Pancreas (tissue), 10 donors: ENCODE measurements around the gene LDOC1. TPM values are rescaled to one million over a fixed set of nuclear protein-coding genes. Genes with fewer than 3 reads are reported as not detected.
A peak's percentile ranks its signal among the peaks of the same experiment; 100 is the strongest.

Source experiments
- ATAC-seq, 4 donors: fragments of 200-7000 bp; cut with Tn5 transposase; one replicate each; pipeline versions ENCODE4 v1.8.0 to v1.9.1; 2020; ENCODE audit warnings: mild to moderate bottlenecking in 4 of 4, moderate library complexity in 4 of 4
- DNase-seq, 6 donors: peaks; one replicate each; pipeline ENCODE4 v3.0.0-alpha.2; 2020
- FAIRE-seq: peaks from 2 replicates; lab custom pipeline; 2012; peaks lifted over from hg19 to GRCh38; lab: Jason Lieb, UNC
- H3K27ac ChIP-seq, 4 donors: fragments of 200-600 bp; sonication (generic); 1 replicate in 3 of 4; 2 replicates in 1 of 4; pipeline versions ENCODE4 v1.5.0 to v1.8.0; 2020
- H3K27me3 ChIP-seq, 4 donors: fragments of 200-600 bp; one replicate each; pipeline ENCODE4 v1.8.0; 2021
- H3K36me3 ChIP-seq, 3 donors: fragments of 200-600 bp; sonication (generic) in 1 of 3; one replicate each; pipeline versions ENCODE4 v1.5.0 to v1.8.0; 2020 to 2021
- H3K4me1 ChIP-seq, 3 donors: fragments of 200-600 bp; one replicate each; pipeline ENCODE4 v1.8.0; 2021
- H3K4me3 ChIP-seq, 4 donors: fragments of 200-600 bp; sonication (generic) in 2 of 4; one replicate each; pipeline versions ENCODE4 v1.5.0 to v1.8.0; 2020 to 2021
- H3K9me3 ChIP-seq, 4 donors: fragments of 200-600 bp; one replicate each; pipeline ENCODE4 v1.8.0; 2021
- WGBS, 2 donors: extraction: QIAGEN DNeasy Blood & Tissue Kit; methylation state at CpG; one replicate each; pipeline ENCODE4 v1.1.7; 2013; 5-methylcytosine and 5-hydroxymethylcytosine counted together
- intact Hi-C, 3 donors: fragments of 100-400 bp; cut with DNase I; formaldehyde crosslinking; loops; one replicate each; pipeline versions ENCODE4 v1.11.1 to v1.14.2; 2022
- polyA plus RNA-seq, 2 donors: library from polyadenylated mRNA; stranded (reverse); fragments of 200-250 nt; gene quantifications; one replicate each; pipeline ENCODE4 v1.2.3, GENCODE V29; 2013
- total RNA-seq, 6 donors: library from RNA; stranded (reverse); fragmentation: NEBNext Ultra II Directional in 4 of 6; extraction: Animal tissue kit (Norgen Biotek cat#: 25700) in 4 of 6; gene quantifications; one replicate each; pipeline versions ENCODE4 v1.2.1 to v1.2.4, GENCODE V29; 2021 to 2023
- TF ChIP-seq, protein P1 (sequence below), 4 donors: fragments of 200-600 bp; sonication (generic) in 3 of 4; IDR thresholded peaks; one replicate each; pipeline versions ENCODE4 v1.5.0 to v1.8.0; 2021; ENCODE audit warnings: antibody characterized with exemption in 4 of 4
- donor health status: healthy with polysubstance abuse.
- donor health status: DM: no; HTN: no; CAD: no; lungs with moderate emphysema.
- donor health status: DM: no; HTN: no; CAD: no.
- donor health status: control.
- donor health status: control.
- donor health status: Bipolar disorder and iron deficiency.
- donor health status: DM: yes; HTN: yes; CAD: no.
- donor health status: DM: no; HTN: no; CAD: no.
- donor health status: DM: no; HTN: no; CAD: no.
- donor health status: DM: yes; HTN: yes; CAD: no.

Gene LDOC1
- total and polyA plus RNA-seq, 8 donors = 6.3 to 36.7 (median 10.0) TPM

GRCh38 chrX:141133272-141133671 is 43.7 kb downstream of the LDOC1 start:
- ATAC-seq (peak in 1 of 4 donors; percentile 42), DNase-seq (no peak), FAIRE-seq (no peak)
- no peak overlapping the region for H3K27ac ChIP-seq
- TF ChIP-seq, protein P1, sequence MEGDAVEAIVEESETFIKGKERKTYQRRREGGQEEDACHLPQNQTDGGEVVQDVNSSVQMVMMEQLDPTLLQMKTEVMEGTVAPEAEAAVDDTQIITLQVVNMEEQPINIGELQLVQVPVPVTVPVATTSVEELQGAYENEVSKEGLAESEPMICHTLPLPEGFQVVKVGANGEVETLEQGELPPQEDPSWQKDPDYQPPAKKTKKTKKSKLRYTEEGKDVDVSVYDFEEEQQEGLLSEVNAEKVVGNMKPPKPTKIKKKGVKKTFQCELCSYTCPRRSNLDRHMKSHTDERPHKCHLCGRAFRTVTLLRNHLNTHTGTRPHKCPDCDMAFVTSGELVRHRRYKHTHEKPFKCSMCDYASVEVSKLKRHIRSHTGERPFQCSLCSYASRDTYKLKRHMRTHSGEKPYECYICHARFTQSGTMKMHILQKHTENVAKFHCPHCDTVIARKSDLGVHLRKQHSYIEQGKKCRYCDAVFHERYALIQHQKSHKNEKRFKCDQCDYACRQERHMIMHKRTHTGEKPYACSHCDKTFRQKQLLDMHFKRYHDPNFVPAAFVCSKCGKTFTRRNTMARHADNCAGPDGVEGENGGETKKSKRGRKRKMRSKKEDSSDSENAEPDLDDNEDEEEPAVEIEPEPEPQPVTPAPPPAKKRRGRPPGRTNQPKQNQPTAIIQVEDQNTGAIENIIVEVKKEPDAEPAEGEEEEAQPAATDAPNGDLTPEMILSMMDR (IDR thresholded peaks at IDR 0.05) = no peak
- H3K4me3 ChIP-seq = no peak overlapping the region
- H3K27me3 ChIP-seq = peaks cover 0 to 8% (median 0%) of the 10 kb centered on the region in 4 donors
- H3K4me1 ChIP-seq = no peaks in the 10 kb centered on the region
- intact Hi-C loops = no loop called here
- H3K36me3 ChIP-seq = no peaks in the 10 kb centered on the region
- 49 to 60% methylated on average over 8 of the region's 8 CpGs for WGBS, 2 donors
- H3K9me3 ChIP-seq = no peaks in the 10 kb centered on the region

DNA sequence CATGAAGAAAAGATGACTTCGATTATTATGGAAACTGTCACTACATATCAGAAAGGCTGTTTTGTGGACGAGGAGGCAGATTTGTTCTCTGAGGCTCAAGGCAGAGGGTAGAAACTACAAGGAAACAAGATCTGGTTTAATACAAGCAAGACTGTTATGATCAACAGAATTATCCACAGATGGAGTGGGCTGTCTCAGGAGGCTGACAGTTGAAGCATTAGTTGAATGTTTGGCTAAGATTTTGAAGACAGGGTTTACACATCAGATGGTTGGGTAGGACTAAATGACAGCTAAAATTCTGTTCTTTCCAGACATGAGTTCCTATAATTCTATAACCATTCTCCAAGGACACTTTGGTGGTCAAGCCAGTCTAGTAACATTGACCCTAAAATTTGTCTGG is 49.8 kb downstream of the LDOC1 start:
- H3K9me3 ChIP-seq = no peaks in the 10 kb centered on the region
- TF ChIP-seq, protein P1 (IDR thresholded peaks at IDR 0.05) = no peak
- FAIRE-seq = no peak
- no peak for DNase-seq
- peaks cover 0 to 3% (median 0%) of the 10 kb centered on the region in 4 donors for H3K27me3 ChIP-seq
- no peaks in the 10 kb centered on the region for H3K36me3 ChIP-seq
- WGBS, 2 donors = 47 to 61% methylated on average over 2 of the region's 2 CpGs
- ATAC-seq = no peak
- intact Hi-C loops = no loop called here
- H3K27ac ChIP-seq = no peak overlapping the region
- H3K4me3 ChIP-seq = no peak overlapping the region
- no peaks in the 10 kb centered on the region for H3K4me1 ChIP-seq

Other genes starting within 250 kb of the LDOC1 start
- not detected for gene SPANXB1, start 174.5 kb downstream of the LDOC1 start, total RNA-seq
- not detected for gene SPANXB1, start 174.5 kb downstream of the LDOC1 start, polyA plus RNA-seq
- gene SPANXC, start 65.4 kb upstream of the LDOC1 start, total RNA-seq = not detected
- not detected for gene SPANXC, start 65.4 kb upstream of the LDOC1 start, polyA plus RNA-seq